A549 (cell line): ENCODE results near the gene GNG12. TPM values are rescaled to one million over a fixed set of nuclear protein-coding genes. Genes with fewer than 3 reads are reported as not detected.

Source experiments
- ATAC-seq, 2 experiments: fragments of 200-7000 bp in 1 of 2; fragments of >200 bp in 1 of 2; cut with Nextera tagmentation in 1 of 2; cut with Tn5 transposase in 1 of 2; 3 replicates each; pipeline versions ENCODE4 v1.8.0 to v1.9.1; 2018 to 2020; ENCODE audit warnings: mild to moderate bottlenecking in 1 of 2, moderate library complexity in 1 of 2
- CTCF ChIA-PET: fragments of 300-600 bp; sonication (Branson Sonifier 250); formaldehyde crosslinking; extraction: SDS; loops from one replicate; lab custom pipeline; 2021; ENCODE audit warnings: antibody characterized with exemption, inconsistent platforms; lab: Yijun Ruan, JAX
- POLR2A ChIA-PET: fragments of 350-600 bp; formaldehyde crosslinking; extraction: SDS; loops from one replicate; lab custom pipeline; 2021; ENCODE audit warnings: antibody characterized with exemption, inconsistent platforms; lab: Yijun Ruan, JAX
- DNase-seq, 2 experiments: peaks; one replicate each; pipeline versions ENCODE4 v3.0.0 to v3.0.0-alpha.2; 2011 to 2016; ENCODE audit warnings: low read depth in 1 of 2, low spot score in 1 of 2
- FAIRE-seq: peaks from 2 replicates; lab custom pipeline; 2011; peaks lifted over from hg19 to GRCh38; lab: Jason Lieb, UNC
- H3K27ac ChIP-seq, 2 experiments: fragments of >200 bp; sonication (Bioruptor Twin); formaldehyde crosslinking; 3 replicates each; pipeline ENCODE4 v1.5.1; 2016 to 2017
- H3K4me1 ChIP-seq: fragments of >200 bp; sonication (Bioruptor Twin); formaldehyde crosslinking; 3 replicates; pipeline ENCODE4 v1.6.1; 2016
- H3K4me2 ChIP-seq: fragments of >200 bp; sonication (Bioruptor Twin); formaldehyde crosslinking; 3 replicates; pipeline ENCODE4 v1.6.1; 2016
- H3K4me3 ChIP-seq: fragments of >200 bp; sonication (Bioruptor Twin); formaldehyde crosslinking; 3 replicates; pipeline ENCODE4 v1.5.1; 2016
- H3K9me3 ChIP-seq: fragments of >200 bp; sonication (Bioruptor Twin); formaldehyde crosslinking; 3 replicates; pipeline ENCODE4 v1.6.1; 2016
- ATOH8 ChIP-seq: fragments of 250-450 bp; sonication (Bioruptor Pico); IDR thresholded peaks from 2 replicates; pipeline ENCODE4 v1.5.0; 2020; ENCODE audit warnings: low read depth, mild to moderate bottlenecking, moderate library complexity
- BCL3 ChIP-seq: fragments of >200 bp; sonication (Bioruptor Twin); formaldehyde crosslinking; IDR thresholded peaks from 3 replicates; pipeline ENCODE4 v1.6.1; 2016
- CBX2 ChIP-seq: fragments of 200-600 bp; sonication (generic); IDR thresholded peaks from 2 replicates; pipeline ENCODE4 v1.6.1; 2016; ENCODE audit warnings: low read depth, mild to moderate bottlenecking, borderline replicate concordance
- CHD2 ChIP-seq: fragments of 150-350 bp; IDR thresholded peaks from 2 replicates; pipeline ENCODE4 v1.6.1; 2014; ENCODE audit warnings: low read length; ENCODE audit not compliant: partially characterized antibody
- CHD4 ChIP-seq: fragments of 200-600 bp; sonication (generic); IDR thresholded peaks from 2 replicates; pipeline ENCODE4 v1.6.1; 2016; ENCODE audit warnings: antibody characterized with exemption, mild to moderate bottlenecking, borderline replicate concordance
- CTCF ChIP-seq: fragments of >200 bp; sonication (Bioruptor Twin); formaldehyde crosslinking; IDR thresholded peaks from 3 replicates; pipeline ENCODE4 v1.5.1; 2016
- EHF ChIP-seq: fragments of 250-450 bp; sonication (Bioruptor Pico); IDR thresholded peaks from 2 replicates; pipeline ENCODE4 v1.5.0; 2020; ENCODE audit warnings: mild to moderate bottlenecking
- FOSL2 ChIP-seq, 2 experiments: fragments of 450-650 bp in 1 of 2; fragments of >200 bp in 1 of 2; sonication (Bioruptor Twin) in 1 of 2; formaldehyde crosslinking; IDR thresholded peaks; 2 replicates each; pipeline versions ENCODE4 v1.5.0 to v1.6.1; 2016 to 2020; ENCODE audit warnings: mild to moderate bottlenecking in 1 of 2, moderate library complexity in 1 of 2
- GATA3 ChIP-seq: IDR thresholded peaks from 2 replicates; pipeline ENCODE4 v1.6.1; 2012; ENCODE audit warnings: borderline replicate concordance
- HDAC2 ChIP-seq: fragments of 200-600 bp; sonication (generic); IDR thresholded peaks from 2 replicates; pipeline ENCODE4 v1.6.1; 2016
- HEYL ChIP-seq: fragments of 250-450 bp; sonication (Bioruptor Pico); IDR thresholded peaks from 2 replicates; pipeline ENCODE4 v1.8.0; 2021; ENCODE audit warnings: mild to moderate bottlenecking, moderate library complexity
- MYC ChIP-seq: IDR thresholded peaks from 2 replicates; pipeline ENCODE4 v1.6.1; 2012; ENCODE audit warnings: mild to moderate bottlenecking, inconsistent platforms, low read length, improper control_type of control experiment, borderline replicate concordance
- NFE2L2 ChIP-seq: fragments of 150-350 bp; conservative IDR thresholded peaks from 2 replicates; pipeline ENCODE4 v1.6.1; 2014; ENCODE audit warnings: low read length
- NPAS2 ChIP-seq: fragments of 250-450 bp; sonication (Bioruptor Pico); IDR thresholded peaks from 2 replicates; pipeline ENCODE4 v1.8.0; 2022; ENCODE audit warnings: mild to moderate bottlenecking, moderate library complexity, borderline replicate concordance
- NR3C1 ChIP-seq: fragments of >200 bp; sonication (Bioruptor Twin); formaldehyde crosslinking; IDR thresholded peaks from 3 replicates; pipeline ENCODE4 v1.6.1; 2017
- PHF8 ChIP-seq: fragments of 200-600 bp; sonication (generic); IDR thresholded peaks from 2 replicates; pipeline ENCODE4 v1.6.1; 2016; ENCODE audit warnings: low read depth, mild to moderate bottlenecking, antibody characterized with exemption, moderate library complexity, borderline replicate concordance
- SREBF2 ChIP-seq: fragments of 450-650 bp; IDR thresholded peaks from 2 replicates; pipeline ENCODE4 v1.6.1; 2014; ENCODE audit warnings: mild to moderate bottlenecking, moderate library complexity
- USF2 ChIP-seq: fragments of 450-650 bp; IDR thresholded peaks from 2 replicates; pipeline ENCODE4 v1.6.1; 2014; ENCODE audit warnings: antibody characterized with exemption
- ZFP36 ChIP-seq: fragments of 450-650 bp; IDR thresholded peaks from 2 replicates; pipeline ENCODE4 v1.6.1; 2014; ENCODE audit warnings: borderline replicate concordance; ENCODE audit not compliant: partially characterized antibody
- ZSCAN20 ChIP-seq: fragments of 250-450 bp; sonication (Bioruptor Pico); IDR thresholded peaks from 2 replicates; pipeline ENCODE4 v1.8.0; 2022; ENCODE audit warnings: mild to moderate bottlenecking, moderate library complexity
- WGBS: methylation state at CpG from one replicate; pipeline ENCODE4 v1.1.6; 2017; ENCODE audit errors: missing lambda C conversion rate; 5-methylcytosine and 5-hydroxymethylcytosine counted together
- polyA plus RNA-seq, 4 experiments: library from polyadenylated mRNA; depleted of rRNA in 3 of 4; stranded (reverse); fragments of >200 nt; fragmentation: RNase III in 1 of 4; extraction: RNeasy Plus Mini Kit Qiagen cat#74134 plus additional on column Dnase treatment in 1 of 4; gene quantifications; 2 replicates in 3 of 4; 3 replicates in 1 of 4; pipeline ENCODE4 v1.2.3, GENCODE V29; 2011 to 2017
- TF ChIP-seq, protein P1 (sequence below): fragments of >200 bp; sonication (Bioruptor Twin); formaldehyde crosslinking; IDR thresholded peaks from 2 replicates; pipeline ENCODE4 v1.6.1; 2016
- TF ChIP-seq, protein P2 (sequence below): fragments of 150-350 bp; IDR thresholded peaks from 2 replicates; pipeline ENCODE4 v1.6.1; 2014; ENCODE audit warnings: low read depth, mild to moderate bottlenecking, low read length

Gene GNG12
- polyA plus RNA-seq, 2 of the 4 experiments (the other 2 are of a cell fraction) = 91.8 to 132 TPM

DNA sequence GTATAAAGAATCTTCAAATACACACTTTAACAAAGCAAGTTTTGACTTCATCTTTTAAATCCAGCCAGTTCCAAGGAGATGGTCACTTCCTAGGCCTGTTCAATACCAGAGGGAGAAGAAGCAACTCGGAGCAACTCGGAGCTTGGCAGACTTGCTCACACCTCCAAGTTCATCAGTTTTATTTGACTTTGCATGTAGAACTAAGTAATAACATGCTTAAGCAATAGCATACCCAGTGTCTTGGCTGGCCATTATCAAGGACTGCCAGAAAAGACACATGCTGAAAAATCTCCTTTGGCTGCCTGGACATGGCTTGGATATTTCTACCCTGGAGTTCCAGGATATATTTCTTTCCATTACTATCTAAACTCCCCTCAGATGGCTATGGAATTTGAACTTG is 52.6 kb downstream of the GNG12 start:
- FAIRE-seq = no peak
- 100% methylated on average over 2 of the region's 2 CpGs for WGBS

GRCh38 chr1:67777440-67777839 is 55.8 kb downstream of the GNG12 start:
- POLR2A ChIA-PET = no interaction called here
- TF ChIP-seq CHD2 (no peak), ZFP36 (no peak), FOSL2 (IDR thresholded peaks at IDR 0.05) (no peak), FOSL2 (CRISPR knock-in tag; IDR thresholded peaks at IDR 0.05) (no peak), CBX2 (no peak), EHF (CRISPR knock-in tag) (no peak)
- CTCF ChIA-PET = no interaction called here
- H3K9me3 ChIP-seq = no peaks in the 10 kb centered on the region
- no peaks in the 10 kb centered on the region for H3K4me1 ChIP-seq
- H3K27ac ChIP-seq = no peak overlapping the region
- no peak for ATAC-seq
- no peak for DNase-seq
- H3K4me3 ChIP-seq = no peak overlapping the region
- 97% methylated on average over 4 of the region's 4 CpGs for WGBS
- FAIRE-seq = no peak
- H3K4me2 ChIP-seq = no peak overlapping the region

More for the DNA sequence above, 52.6 kb downstream of the GNG12 start:
- Histone ChIP-seq H3K4me3 (no peak overlapping the region), H3K4me2 (no peak overlapping the region), H3K27ac (no peak overlapping the region; a peak in 1 of 6 replicates), H3K9me3 (no peaks in the 10 kb centered on the region), H3K4me1 (peaks cover 9% of the 10 kb centered on the region; the same call in 2 of the 3 replicates)
- POLR2A ChIA-PET = no interaction called here
- CTCF ChIA-PET = no interaction called here
- TF ChIP-seq EHF (CRISPR knock-in tag) (no peak), CTCF (no peak), CHD2 (no peak), GATA3 (no peak), ATOH8 (no peak)
- TF ChIP-seq, protein P1, sequence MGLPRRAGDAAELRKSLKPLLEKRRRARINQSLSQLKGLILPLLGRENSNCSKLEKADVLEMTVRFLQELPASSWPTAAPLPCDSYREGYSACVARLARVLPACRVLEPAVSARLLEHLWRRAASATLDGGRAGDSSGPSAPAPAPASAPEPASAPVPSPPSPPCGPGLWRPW = no peak
- TF ChIP-seq, all 56 proteins: peak for 0
- DNase-seq (no peak), ATAC-seq (no peak)

- ATAC-seq (no peak), FAIRE-seq (no peak), DNase-seq (no peak)
- Histone ChIP-seq H3K27ac (no peak overlapping the region), H3K4me3 (no peak overlapping the region), H3K4me2 (no peak overlapping the region), H3K9me3 (no peaks in the 10 kb centered on the region), H3K4me1 (peaks cover 3% of the 10 kb centered on the region; the same call in 2 of the 3 replicates)
- ChIA-PET CTCF (interaction anchor here (1.6 kb wide), 1 partner anchor 11 kb away, joined by 12 read pairs; no protein-coding TSS in a partner anchor), POLR2A (no interaction called here)
- no peak for TF ChIP-seq CHD4
- no peak for TF ChIP-seq CHD2
- TF ChIP-seq, protein P2, sequence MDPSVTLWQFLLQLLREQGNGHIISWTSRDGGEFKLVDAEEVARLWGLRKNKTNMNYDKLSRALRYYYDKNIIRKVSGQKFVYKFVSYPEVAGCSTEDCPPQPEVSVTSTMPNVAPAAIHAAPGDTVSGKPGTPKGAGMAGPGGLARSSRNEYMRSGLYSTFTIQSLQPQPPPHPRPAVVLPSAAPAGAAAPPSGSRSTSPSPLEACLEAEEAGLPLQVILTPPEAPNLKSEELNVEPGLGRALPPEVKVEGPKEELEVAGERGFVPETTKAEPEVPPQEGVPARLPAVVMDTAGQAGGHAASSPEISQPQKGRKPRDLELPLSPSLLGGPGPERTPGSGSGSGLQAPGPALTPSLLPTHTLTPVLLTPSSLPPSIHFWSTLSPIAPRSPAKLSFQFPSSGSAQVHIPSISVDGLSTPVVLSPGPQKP = no peak
- TF ChIP-seq NPAS2 (CRISPR knock-in tag) = no peak
- TF ChIP-seq PHF8 = no peak
- no peak for TF ChIP-seq ZSCAN20 (CRISPR knock-in tag)
- TF ChIP-seq USF2 = no peak
- no peak for TF ChIP-seq HDAC2
- TF ChIP-seq MYC = no peak
- TF ChIP-seq HEYL (CRISPR knock-in tag) = no peak
- no peak for TF ChIP-seq SREBF2
- no peak for TF ChIP-seq NR3C1
- TF ChIP-seq, protein P1 = no peak
- TF ChIP-seq BCL3 = no peak
- TF ChIP-seq NFE2L2 = no peak
Measured at GRCh38 chr1:67777016-67777415, 56.3 kb downstream of the GNG12 start.
